Epithelial cell of proximal tubule (primary cell): ENCODE data around the gene NUP98. TPM values are rescaled to one million over a fixed set of nuclear protein-coding genes. Genes with fewer than 3 reads are reported as not detected.
"Not testable (repeated sequence)": the region's sequence is repeated elsewhere in the genome, so short reads cannot be mapped to it uniquely, and the experiment has no call there.

Experiments used
- DNase-seq: peaks from one replicate; pipeline ENCODE4 v3.0.0-alpha.2; 2011; ENCODE audit warnings: low read depth
- H3K4me3 ChIP-seq: 2 replicates; pipeline ENCODE4 v1.5.1; 2011; ENCODE audit warnings: low read depth, mild to moderate bottlenecking, low read length
- total RNA-seq: library from RNA; depleted of rRNA; stranded (reverse); fragments of >200 nt; gene quantifications from 2 replicates; pipeline ENCODE4 v1.2.3, GENCODE V29; 2015
- TF ChIP-seq, protein P1 (sequence below): conservative IDR thresholded peaks from 2 replicates; pipeline ENCODE4 v1.5.1; 2012; ENCODE audit warnings: low read depth, mild to moderate bottlenecking, low read length

Gene NUP98
- total RNA-seq, 1 donor from 2014 or later, result 74.8 TPM

- H3K4me3 ChIP-seq, result no peak overlapping the region
- DNase-seq, result no peak
- TF ChIP-seq, protein P1, sequence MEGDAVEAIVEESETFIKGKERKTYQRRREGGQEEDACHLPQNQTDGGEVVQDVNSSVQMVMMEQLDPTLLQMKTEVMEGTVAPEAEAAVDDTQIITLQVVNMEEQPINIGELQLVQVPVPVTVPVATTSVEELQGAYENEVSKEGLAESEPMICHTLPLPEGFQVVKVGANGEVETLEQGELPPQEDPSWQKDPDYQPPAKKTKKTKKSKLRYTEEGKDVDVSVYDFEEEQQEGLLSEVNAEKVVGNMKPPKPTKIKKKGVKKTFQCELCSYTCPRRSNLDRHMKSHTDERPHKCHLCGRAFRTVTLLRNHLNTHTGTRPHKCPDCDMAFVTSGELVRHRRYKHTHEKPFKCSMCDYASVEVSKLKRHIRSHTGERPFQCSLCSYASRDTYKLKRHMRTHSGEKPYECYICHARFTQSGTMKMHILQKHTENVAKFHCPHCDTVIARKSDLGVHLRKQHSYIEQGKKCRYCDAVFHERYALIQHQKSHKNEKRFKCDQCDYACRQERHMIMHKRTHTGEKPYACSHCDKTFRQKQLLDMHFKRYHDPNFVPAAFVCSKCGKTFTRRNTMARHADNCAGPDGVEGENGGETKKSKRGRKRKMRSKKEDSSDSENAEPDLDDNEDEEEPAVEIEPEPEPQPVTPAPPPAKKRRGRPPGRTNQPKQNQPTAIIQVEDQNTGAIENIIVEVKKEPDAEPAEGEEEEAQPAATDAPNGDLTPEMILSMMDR, result no peak
Observed at GRCh38 chr11:3799143-3799542, 1.8 kb upstream of the NUP98 start.

GRCh38 chr11:3796801-3797328, 489 bp downstream of the NUP98 start:
- no peak for DNase-seq
- TF ChIP-seq, protein P1, result no peak
- peak overlapping the region; percentile 98 for H3K4me3 ChIP-seq

GRCh38 chr11:3796346-3796745, 1.0 kb downstream of the NUP98 start:
- TF ChIP-seq, protein P1, result no peak
- DNase-seq, result no peak
- H3K4me3 ChIP-seq, result peak overlapping the region; percentile 98

GRCh38 chr11:3796002-3796311, 1.4 kb downstream of the NUP98 start:
- H3K4me3 ChIP-seq, result peak overlapping the region; percentile 98
- no peak for DNase-seq
- TF ChIP-seq, protein P1, result no peak

DNA sequence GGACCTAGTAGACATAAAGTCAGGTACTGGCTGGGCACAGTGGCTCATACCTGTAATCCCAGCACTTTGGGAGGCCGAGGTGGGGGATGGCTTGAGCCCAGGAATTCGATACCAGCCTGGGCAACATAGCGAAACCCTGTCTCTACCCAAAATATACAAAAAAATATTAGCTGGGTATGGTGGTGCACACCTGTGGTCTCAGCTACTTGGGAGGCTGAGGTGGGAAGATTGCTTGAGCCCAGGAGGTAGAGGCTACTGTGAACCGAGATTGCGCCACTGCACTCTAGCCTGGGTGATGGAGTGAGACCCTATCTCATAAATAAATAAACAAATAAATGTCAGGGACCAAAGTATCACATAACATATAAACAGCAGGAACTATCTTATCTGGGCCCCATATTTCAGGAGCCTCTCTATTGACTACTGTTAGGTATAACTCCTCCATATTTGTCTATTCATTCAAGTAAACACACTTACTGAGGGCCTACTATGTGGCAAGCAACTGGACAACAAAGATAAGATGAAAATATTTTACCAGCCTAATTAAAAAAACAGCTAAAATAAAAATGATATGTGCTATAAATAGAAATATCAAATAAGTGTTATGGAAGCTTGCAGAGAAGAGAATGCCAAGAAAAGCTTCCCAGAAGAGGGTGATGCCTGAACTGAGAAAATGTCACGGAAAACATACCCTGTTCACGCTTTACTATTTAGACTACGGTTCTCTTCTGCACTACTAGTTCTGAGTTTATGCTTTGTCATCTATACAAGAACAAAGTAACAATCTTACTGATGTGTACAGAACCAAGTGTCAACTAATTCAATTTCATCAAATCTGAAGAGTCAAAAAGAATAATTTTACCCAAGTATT, 2.0 kb downstream of the NUP98 start:
- TF ChIP-seq, protein P1, result no peak
- DNase-seq, result no peak
- peak overlapping the region; percentile 98 for H3K4me3 ChIP-seq

GRCh38 chr11:3794387-3794786, 3.0 kb downstream of the NUP98 start:
- H3K4me3 ChIP-seq, DNase-seq: not testable (repeated sequence)

GRCh38 chr11:3786781-3787428, 10.4 kb downstream of the NUP98 start:
- H3K4me3 ChIP-seq, result no peak overlapping the region
- TF ChIP-seq, protein P1, result no peak
- no peak for DNase-seq
